ENCODE results near the gene LAMA3. TPM values are rescaled to one million over a fixed set of nuclear protein-coding genes. Genes with fewer than 3 reads are reported as not detected.

The LAMA3 gene
- total and polyA plus RNA-seq, 2 donors from 2014 or later, result 4.4 to 66.0 TPM

- TF ChIP-seq CTCF (IDR thresholded peaks at IDR 0.05; ENCODE audit: borderline replicate concordance, extremely low read depth, insufficient read depth), result no peak
- Histone ChIP-seq H3K9me3 (ENCODE audit: control insufficient read depth in 2 of 3, insufficient read depth in 1 of 3, low read length in 3 of 3) (no peaks in the 10 kb centered on the region), H3K9ac (ENCODE audit: low read length in 3 of 3) (no peak overlapping the region), H3K27me3 (ENCODE audit: control insufficient read depth, insufficient read depth, low read length) (no peaks in the 10 kb centered on the region), H3K4me1 (ENCODE audit: control insufficient read depth in 2 of 3, insufficient read depth in 2 of 3, low read depth in 1 of 3, low read length in 3 of 3) (no peaks in the 10 kb centered on the region), H3K36me3 (ENCODE audit: control insufficient read depth in 2 of 3, insufficient read depth in 3 of 3, low read length in 3 of 3) (no peaks in the 10 kb centered on the region), H3K4me3 (ENCODE audit: low read length in 3 of 3) (no peak overlapping the region), H3K27ac (ENCODE audit: low read depth in 2 of 2, low read length in 2 of 2) (no peak overlapping the region)
- FAIRE-seq, result no peak
- no peak for DNase-seq
- intact Hi-C loops (cut with DNase I), result no loop called here
Observed at GRCh38 chr18:23838801-23839366, 149.6 kb downstream of the LAMA3 start.

GRCh38 chr18:23842305-23842704 lies 153.1 kb downstream of the LAMA3 start:
- Histone ChIP-seq H3K27me3 (ENCODE audit: control insufficient read depth, insufficient read depth, low read length) (no peaks in the 10 kb centered on the region), H3K9me3 (ENCODE audit: control insufficient read depth in 2 of 3, insufficient read depth in 1 of 3, low read length in 3 of 3) (no peaks in the 10 kb centered on the region), H3K9ac (ENCODE audit: low read length in 3 of 3) (no peak overlapping the region), H3K36me3 (ENCODE audit: control insufficient read depth in 2 of 3, insufficient read depth in 3 of 3, low read length in 3 of 3) (no peaks in the 10 kb centered on the region), H3K27ac (ENCODE audit: low read depth in 2 of 2, low read length in 2 of 2) (no peak overlapping the region), H3K4me1 (ENCODE audit: control insufficient read depth in 2 of 3, insufficient read depth in 2 of 3, low read depth in 1 of 3, low read length in 3 of 3) (no peaks in the 10 kb centered on the region), H3K4me3 (ENCODE audit: low read length in 3 of 3) (no peak overlapping the region)
- TF ChIP-seq CTCF (IDR thresholded peaks at IDR 0.05; ENCODE audit: borderline replicate concordance, extremely low read depth, insufficient read depth), result no peak
- DNase-seq (no peak), FAIRE-seq (no peak)
- intact Hi-C loops (cut with DNase I), result no loop called here

- Histone ChIP-seq H3K9me3 (ENCODE audit: control insufficient read depth in 2 of 3, insufficient read depth in 1 of 3, low read length in 3 of 3) (no peaks in the 10 kb centered on the region), H3K4me3 (ENCODE audit: low read length in 3 of 3) (no peak overlapping the region), H3K9ac (ENCODE audit: low read length in 3 of 3) (no peak overlapping the region), H3K27ac (ENCODE audit: low read depth in 2 of 2, low read length in 2 of 2) (no peak overlapping the region), H3K4me1 (ENCODE audit: control insufficient read depth in 2 of 3, insufficient read depth in 2 of 3, low read depth in 1 of 3, low read length in 3 of 3) (no peaks in the 10 kb centered on the region), H3K36me3 (ENCODE audit: control insufficient read depth in 2 of 3, insufficient read depth in 3 of 3, low read length in 3 of 3) (no peaks in the 10 kb centered on the region), H3K27me3 (ENCODE audit: control insufficient read depth, insufficient read depth, low read length) (no peaks in the 10 kb centered on the region)
- no peak for FAIRE-seq
- no peak for TF ChIP-seq CTCF (IDR thresholded peaks at IDR 0.05; ENCODE audit: borderline replicate concordance, extremely low read depth, insufficient read depth)
- intact Hi-C loops (cut with DNase I), result no loop called here
- peak in 2 of 5 donors; percentile 23 to 44 for DNase-seq
Observed at GRCh38 chr18:23844991-23845680, 155.9 kb downstream of the LAMA3 start.
